Cerebellar nuclear complex (tissue), 1 donor: Measurements from ENCODE around the gene DCAF6.
"Not testable (repeated sequence)": the region's sequence is repeated elsewhere in the genome, so short reads cannot be mapped to it uniquely, and the experiment has no call there.

ENCODE experiments used
- DNase-seq, 2 experiments: peaks; one replicate each; lab custom pipeline; 2025; lab: John Stamatoyannopoulos, UW

Gene DCAF6, protein sequence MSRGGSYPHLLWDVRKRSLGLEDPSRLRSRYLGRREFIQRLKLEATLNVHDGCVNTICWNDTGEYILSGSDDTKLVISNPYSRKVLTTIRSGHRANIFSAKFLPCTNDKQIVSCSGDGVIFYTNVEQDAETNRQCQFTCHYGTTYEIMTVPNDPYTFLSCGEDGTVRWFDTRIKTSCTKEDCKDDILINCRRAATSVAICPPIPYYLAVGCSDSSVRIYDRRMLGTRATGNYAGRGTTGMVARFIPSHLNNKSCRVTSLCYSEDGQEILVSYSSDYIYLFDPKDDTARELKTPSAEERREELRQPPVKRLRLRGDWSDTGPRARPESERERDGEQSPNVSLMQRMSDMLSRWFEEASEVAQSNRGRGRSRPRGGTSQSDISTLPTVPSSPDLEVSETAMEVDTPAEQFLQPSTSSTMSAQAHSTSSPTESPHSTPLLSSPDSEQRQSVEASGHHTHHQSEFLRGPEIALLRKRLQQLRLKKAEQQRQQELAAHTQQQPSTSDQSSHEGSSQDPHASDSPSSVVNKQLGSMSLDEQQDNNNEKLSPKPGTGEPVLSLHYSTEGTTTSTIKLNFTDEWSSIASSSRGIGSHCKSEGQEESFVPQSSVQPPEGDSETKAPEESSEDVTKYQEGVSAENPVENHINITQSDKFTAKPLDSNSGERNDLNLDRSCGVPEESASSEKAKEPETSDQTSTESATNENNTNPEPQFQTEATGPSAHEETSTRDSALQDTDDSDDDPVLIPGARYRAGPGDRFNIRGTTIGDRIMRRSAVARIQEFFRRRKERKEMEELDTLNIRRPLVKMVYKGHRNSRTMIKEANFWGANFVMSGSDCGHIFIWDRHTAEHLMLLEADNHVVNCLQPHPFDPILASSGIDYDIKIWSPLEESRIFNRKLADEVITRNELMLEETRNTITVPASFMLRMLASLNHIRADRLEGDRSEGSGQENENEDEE

DNA sequence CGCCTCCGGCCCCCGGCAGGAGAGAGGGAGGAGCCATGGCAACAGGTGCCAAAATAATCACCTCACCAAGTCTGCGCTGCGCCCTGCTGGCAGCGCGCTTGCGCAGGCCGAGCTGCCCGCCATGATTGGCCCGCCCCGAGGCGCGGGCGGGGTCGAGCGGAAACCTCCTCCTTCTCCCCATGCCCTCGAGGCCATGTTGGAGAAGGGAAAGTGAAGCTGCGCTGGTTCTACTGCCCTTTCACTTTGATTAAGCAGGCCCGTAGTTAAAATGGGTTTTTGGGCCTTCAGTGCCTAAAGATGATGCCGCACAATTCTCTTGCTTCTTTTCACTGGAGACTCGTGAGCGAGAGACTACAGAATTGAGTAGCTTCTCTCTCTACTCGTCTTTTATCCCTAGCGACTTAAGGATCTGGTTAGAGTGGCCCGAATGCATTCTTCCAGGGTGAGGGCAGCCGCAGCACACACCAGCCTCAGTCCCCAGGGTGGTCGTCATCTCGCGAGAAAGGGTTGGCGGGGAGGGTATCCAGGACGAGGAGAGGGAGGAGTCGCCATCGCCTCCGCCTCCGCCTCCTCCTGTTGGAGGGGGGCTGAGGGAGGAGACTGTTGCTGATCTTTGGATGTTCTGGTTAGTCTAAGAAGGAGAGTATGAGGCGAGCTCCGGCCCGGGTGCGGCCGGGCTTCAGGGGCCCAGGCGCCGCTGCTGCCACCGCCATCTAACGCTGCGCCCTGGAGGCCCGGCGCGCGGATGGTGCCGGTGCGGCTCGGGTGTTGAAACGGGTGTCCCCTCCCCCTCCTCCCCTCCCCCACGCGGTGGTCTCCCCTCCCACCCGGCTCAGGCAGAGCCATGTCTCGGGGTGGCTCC, at the start of gene DCAF6:
TSS of gene DCAF6 (plus strand) at position 616 of the 862 bp plus-strand sequence. CDS start at position 845, 229 bp downstream.
- DNase-seq, result peak; percentile 87 to 98

GRCh38 chr1:167887187-167887586, 49.3 kb upstream of the DCAF6 start:
- DNase-seq, result not testable (repeated sequence)

GRCh38 chr1:167890400-167890799, 46.1 kb upstream of the DCAF6 start:
- DNase-seq, result no peak

DNA sequence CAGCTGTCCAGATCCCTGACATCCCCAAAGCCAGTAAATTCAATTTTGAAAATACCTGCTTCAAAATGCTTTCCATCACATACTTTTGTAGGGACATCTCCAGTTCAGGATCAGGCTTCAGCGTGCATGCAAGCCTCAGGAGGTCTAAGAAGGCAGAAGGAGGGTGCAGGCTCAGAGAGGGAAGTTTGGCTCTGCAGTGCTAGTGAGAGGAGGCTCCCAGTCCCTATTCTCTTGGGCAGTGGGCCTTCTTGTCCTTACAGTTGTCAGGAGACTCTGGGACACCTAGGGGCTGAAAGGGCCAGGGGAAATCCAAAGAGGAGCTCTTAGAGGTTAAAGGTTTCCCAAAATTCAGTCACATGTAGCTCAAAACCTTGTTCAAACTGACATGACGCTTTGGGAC, 42.7 kb upstream of the DCAF6 start:
- no peak for DNase-seq

GRCh38 chr1:167898578-167899222, 37.8 kb upstream of the DCAF6 start:
- no peak for DNase-seq

DNA sequence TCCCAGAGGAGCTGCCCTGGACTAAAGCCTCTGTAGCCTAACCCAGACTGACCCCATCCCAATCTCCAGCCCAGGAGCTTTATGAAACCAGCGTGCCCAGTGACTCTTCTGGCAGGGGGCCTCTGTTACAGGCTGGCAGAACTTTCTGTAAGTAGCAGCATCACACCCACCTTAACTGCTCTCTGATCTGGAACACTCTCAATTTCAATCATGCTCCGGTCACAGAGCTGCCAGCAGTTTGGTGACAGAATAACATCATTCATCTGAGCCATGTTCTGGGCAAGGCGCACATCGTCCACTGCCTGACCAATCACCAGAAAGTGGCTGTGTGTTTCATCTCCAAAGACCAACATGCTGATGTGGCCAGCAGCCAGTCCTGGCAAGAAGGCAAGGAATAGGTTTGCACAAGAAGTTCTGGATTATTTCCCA, 37.2 kb upstream of the DCAF6 start:
- no peak for DNase-seq

- DNase-seq, result no peak
Measured at GRCh38 chr1:167900907-167901306, 35.6 kb upstream of the DCAF6 start.

GRCh38 chr1:167904652-167905130, 31.8 kb upstream of the DCAF6 start:
- no peak for DNase-seq

GRCh38 chr1:167905182-167905581, 31.3 kb upstream of the DCAF6 start:
- no peak for DNase-seq

- DNase-seq, result no peak
Measured at GRCh38 chr1:167905671-167906070, 30.8 kb upstream of the DCAF6 start.

GRCh38 chr1:167909691-167910180, 26.7 kb upstream of the DCAF6 start:
- no peak for DNase-seq

GRCh38 chr1:167910530-167910929, 26.0 kb upstream of the DCAF6 start:
- DNase-seq, result no peak

DNA sequence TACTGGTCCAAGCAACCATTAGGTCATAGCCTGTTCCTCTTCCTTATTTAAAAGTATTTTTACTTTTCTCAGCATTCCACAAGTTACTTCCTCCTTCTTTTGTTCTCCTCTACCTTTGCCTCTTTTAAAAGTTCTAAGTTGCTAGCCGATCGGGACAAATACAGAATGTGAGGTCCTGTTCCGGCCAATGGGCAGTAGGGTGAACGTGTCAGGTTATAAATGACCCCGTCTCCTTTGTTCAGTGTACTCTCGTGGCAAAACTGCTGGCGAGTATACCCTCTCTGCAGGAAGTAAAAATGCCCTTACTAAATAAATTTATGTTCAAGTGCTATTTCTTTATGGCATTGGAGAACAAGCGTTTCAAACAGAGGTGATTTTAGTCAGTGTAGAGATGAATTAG, 25.1 kb upstream of the DCAF6 start:
- DNase-seq, result no peak

DNA sequence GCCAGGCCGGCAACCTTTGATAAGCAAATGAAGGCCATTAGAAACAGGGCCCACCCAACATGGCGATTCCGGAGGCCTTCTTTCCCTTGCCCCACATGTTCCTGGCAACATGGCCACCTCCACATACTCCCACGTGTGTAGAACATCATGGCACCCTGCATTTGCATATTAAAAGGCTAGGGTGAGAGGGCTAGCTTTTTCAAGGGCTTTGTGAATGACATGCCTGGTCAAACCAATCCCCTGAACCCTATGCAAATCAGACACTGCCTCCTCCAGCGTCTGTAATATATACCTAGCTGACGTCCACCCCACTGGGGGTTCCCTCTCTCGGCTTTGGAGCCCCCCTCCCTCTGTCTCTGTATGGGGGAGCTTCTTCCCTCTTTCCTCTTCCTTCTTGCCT, 24.2 kb upstream of the DCAF6 start:
- no peak for DNase-seq

- no peak for DNase-seq
Measured at GRCh38 chr1:167913895-167914496, 22.5 kb upstream of the DCAF6 start, which contains the start of gene ADCY10. Gene ADCY10 (minus strand): TSS chr1:167914134. CDS start chr1:167905140, 8,994 bp downstream.

DNA sequence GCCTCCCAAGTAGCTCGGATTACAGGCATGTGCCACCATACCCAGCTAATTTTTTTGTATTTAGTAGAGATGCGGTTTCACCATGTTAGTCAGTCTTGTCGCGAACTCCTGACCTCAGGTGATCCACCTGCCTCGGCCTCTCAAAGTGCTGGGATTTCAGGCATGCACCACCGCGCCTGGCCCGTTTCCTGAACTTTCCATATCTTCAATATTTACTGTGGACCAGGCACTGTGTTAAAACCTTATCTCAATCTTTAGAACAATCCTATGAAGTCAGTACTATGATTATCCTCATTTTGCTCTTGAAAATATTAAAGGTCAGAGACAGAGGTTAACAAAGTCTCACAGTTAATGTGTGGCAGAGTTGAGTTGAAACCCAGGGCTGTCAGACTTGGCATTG, 20.9 kb upstream of the DCAF6 start:
- no peak for DNase-seq

DNA sequence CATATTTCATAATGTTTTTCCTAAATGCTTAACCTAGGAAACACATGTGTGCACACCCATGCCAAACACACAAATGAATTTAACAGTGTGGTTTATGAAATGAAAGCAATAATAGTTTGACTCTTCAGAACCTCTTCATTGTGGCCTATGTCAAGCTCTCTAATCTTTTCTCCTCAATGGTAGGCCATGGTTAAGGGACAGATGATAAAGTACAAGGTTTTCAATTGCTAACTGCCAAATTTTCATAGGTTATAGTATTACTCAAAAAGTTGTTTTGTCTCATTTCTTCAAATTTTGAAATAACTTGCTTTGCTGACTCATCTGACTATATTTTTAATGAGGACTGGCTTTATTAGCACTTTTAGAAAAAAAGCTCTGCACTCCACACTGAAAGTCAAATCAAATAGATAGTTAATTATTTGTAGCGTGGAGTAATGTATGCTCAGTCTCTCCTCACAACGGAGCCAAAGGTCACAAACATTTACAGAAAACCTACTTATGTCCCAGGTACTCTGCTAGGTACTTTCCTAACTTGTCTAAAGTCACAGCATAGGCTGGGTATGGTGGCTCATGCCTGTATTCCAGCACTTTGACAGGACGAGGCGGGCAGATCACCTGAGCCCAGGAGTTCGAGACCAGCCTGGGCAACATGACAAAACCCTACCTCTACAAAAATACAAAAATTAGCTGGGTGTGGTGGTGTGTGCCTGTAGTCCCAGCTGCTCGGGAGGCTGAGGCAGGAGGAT, 19.5 kb upstream of the DCAF6 start:
- DNase-seq, result no peak

DNA sequence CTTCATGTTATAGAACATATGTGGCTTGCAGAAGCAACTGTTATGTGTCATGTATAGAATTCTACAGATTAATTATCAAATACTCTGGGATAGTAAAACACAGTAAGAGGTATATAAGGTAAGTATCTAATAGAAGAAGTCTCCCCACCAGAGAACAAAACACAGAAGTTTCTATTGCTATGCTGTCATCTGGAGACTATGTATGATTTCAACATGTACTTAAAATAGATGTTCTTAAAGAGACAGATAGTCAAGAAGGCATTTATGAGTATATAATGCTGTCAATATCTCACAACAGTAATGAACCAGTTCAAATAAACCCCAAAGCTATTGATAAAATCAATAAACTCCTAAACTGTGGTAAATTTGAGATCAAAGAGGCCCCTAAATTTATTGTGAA, 14.5 kb upstream of the DCAF6 start:
- no peak for DNase-seq

DNA sequence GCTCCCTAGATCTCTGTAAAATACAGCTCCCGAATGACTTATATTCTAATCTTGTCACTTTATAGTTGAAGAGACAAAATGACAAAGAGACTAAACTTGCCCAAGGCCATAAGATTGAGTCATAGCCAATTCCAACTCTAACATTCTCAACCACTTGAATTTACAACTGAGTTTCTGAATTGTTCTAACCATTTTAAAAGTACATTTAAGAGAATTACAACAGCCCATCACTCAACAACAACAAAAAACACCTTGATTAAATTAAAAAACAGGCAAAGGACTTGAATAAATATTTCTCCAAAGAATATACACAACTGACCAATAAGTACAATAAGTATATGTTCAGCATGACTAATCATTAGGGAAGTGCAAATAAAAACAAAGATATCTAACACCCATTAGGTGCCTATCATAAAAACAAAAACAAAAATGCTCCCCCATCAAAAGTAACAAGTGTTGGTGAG, 13.8 kb upstream of the DCAF6 start:
- no peak for DNase-seq
